Central memory CD8-positive, alpha-beta T cell (primary cell): Measurements from ENCODE around the gene ZIC1.

ENCODE experiments used
- ATAC-seq: fragments of 150-1000 bp; cut with Tn5 transposase; replicated peaks from 2 replicates; pipeline ENCODE4 v1.10.0; 2022; ENCODE audit warnings: mild to moderate bottlenecking, moderate FRiP score, moderate number of reproducible peaks; ENCODE audit not compliant: poor library complexity, severe bottlenecking; ENCODE audit errors: extremely low read depth
- DNase-seq, 2 donors: peaks; one replicate each; pipeline ENCODE4 v3.0.0; 2021; ENCODE audit warnings: low spot score in 2 of 2
- H3K27ac Mint-ChIP-seq: one replicate; pipeline ENCODE4 v1.8.0; 2022; ENCODE audit warnings: low read depth, mild to moderate bottlenecking, moderate library complexity, mixed read lengths
- H3K27me3 Mint-ChIP-seq: one replicate; pipeline ENCODE4 v1.8.0; 2022; ENCODE audit warnings: mixed read lengths
- H3K36me3 Mint-ChIP-seq: one replicate; pipeline ENCODE4 v1.8.0; 2022; ENCODE audit warnings: mild to moderate bottlenecking, moderate library complexity, mixed read lengths; ENCODE audit not compliant: insufficient read depth
- H3K4me1 Mint-ChIP-seq: one replicate; pipeline ENCODE4 v1.8.0; 2022; ENCODE audit warnings: mixed read lengths
- H3K4me3 Mint-ChIP-seq: one replicate; pipeline ENCODE4 v1.8.0; 2022; ENCODE audit warnings: mild to moderate bottlenecking, moderate library complexity, mixed read lengths
- H3K9me3 Mint-ChIP-seq: one replicate; pipeline ENCODE4 v1.8.0; 2022; ENCODE audit warnings: mixed read lengths

ZIC1 gene

DNA sequence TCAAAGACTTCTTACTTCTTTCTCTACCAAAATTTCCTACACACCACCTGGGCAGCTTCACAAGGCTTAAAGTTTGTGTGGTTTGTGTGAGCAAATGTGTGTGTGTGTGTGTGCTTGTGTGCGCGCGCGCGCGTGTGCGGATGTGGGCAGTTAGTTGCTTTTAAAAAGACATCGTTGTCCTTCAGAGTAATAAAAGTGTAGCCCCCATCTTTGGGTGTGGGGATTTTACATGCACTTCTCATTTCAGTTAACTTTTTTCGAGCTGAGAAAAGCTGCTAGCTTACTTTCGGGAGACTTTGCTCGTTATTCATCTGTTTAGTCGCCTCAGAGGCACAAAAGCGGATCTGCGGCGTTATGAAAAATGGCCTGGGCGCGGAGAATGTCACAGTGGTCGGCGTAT is 38.8 kb upstream of the ZIC1 start:
- Mint-ChIP-seq H3K27ac (no peak overlapping the region), H3K36me3 (peaks cover 2% of the 10 kb centered on the region), H3K4me1 (no peaks in the 10 kb centered on the region), H3K9me3 (peaks cover 5% of the 10 kb centered on the region), H3K4me3 (no peak overlapping the region), H3K27me3 (peaks cover 79% of the 10 kb centered on the region)
- DNase-seq (no peak), ATAC-seq (no peak)

DNA sequence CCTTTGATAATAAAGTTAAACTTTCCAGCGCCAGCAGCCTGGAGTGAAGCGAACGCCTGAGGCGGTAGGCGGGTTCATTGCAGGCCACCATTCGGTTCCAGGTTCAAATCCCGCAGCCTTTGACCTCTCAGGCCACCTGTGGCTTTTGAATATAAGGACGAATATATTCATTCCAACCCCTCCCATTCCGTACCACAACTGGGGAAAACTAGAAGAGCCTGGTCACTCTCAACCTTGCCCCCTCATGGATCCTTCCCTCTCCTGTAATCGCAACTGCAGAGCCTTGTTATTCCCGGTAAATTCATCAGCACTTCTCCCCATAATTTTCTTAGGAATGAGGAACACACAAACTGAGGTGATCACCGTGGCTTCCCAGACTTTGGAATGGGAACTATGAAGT is 38.0 kb upstream of the ZIC1 start:
- no peak for DNase-seq
- Mint-ChIP-seq H3K9me3 (peaks cover 5% of the 10 kb centered on the region), H3K27me3 (peaks cover 76% of the 10 kb centered on the region), H3K36me3 (peaks cover 2% of the 10 kb centered on the region), H3K4me3 (no peak overlapping the region), H3K27ac (no peak overlapping the region), H3K4me1 (no peaks in the 10 kb centered on the region)
- no peak for ATAC-seq

DNA sequence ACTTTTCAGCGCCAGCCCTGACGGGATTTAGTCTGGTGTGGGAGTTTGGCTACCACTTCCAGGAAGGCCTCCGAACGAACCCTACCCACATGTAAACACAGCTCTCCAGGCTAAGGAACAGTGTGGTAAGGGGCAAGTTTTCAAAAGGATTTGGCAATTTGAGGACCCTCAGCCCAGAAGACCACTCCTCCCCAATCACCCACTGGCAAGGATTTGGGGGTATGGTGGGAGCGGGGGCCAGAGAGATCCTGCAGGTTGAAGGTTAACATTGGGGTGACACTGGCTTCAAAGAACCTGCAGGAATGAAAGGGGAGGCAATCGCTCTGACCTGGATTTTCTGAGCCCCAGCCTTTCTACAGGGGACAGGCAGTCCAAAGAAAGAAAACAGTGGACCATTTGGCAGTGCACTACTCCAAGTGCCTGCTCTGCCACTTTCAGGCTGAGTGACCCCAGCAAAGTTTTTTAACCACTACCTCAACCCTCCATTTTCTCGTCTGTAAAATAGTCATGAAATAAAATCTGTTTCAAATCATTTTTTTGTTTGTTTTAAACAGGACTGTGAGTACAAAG is 37.3 kb upstream of the ZIC1 start:
- no peak for DNase-seq
- H3K4me1 Mint-ChIP-seq: no peaks in the 10 kb centered on the region
- no peak overlapping the region for H3K4me3 Mint-ChIP-seq
- H3K27me3 Mint-ChIP-seq: peaks cover 78% of the 10 kb centered on the region
- H3K36me3 Mint-ChIP-seq: peaks cover 2% of the 10 kb centered on the region
- no peak for ATAC-seq
- H3K27ac Mint-ChIP-seq: no peak overlapping the region
- H3K9me3 Mint-ChIP-seq: peaks cover 5% of the 10 kb centered on the region

DNA sequence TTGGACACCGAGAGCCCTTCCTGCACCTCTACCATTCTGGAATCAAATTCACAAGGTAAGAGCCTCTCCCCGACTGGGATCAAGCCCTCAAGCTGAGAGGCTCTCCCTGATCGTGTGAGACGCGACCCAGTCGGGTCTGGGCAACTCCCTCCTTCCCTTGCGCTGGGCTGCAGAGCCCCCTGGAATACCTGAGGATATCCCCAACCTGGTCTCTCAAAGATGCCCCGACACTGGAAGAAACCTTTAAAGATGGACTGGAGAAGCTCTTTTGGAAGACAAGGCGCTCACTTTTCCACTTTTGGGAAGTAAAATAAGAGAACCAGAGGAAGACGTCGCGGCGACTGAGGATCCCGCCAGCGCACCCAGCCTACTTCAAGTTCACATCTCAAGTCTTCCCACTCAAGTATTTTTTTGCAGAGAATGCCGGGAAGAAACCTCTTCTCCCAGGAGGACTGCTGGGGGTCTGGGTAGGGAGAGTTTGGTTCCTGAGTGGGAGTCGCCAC is 36.6 kb upstream of the ZIC1 start:
- Mint-ChIP-seq H3K4me3 (no peak overlapping the region), H3K36me3 (peaks cover 2% of the 10 kb centered on the region), H3K9me3 (peaks cover 5% of the 10 kb centered on the region), H3K27ac (no peak overlapping the region), H3K4me1 (no peaks in the 10 kb centered on the region), H3K27me3 (peaks cover 85% of the 10 kb centered on the region)
- DNase-seq (no peak), ATAC-seq (no peak)

DNA sequence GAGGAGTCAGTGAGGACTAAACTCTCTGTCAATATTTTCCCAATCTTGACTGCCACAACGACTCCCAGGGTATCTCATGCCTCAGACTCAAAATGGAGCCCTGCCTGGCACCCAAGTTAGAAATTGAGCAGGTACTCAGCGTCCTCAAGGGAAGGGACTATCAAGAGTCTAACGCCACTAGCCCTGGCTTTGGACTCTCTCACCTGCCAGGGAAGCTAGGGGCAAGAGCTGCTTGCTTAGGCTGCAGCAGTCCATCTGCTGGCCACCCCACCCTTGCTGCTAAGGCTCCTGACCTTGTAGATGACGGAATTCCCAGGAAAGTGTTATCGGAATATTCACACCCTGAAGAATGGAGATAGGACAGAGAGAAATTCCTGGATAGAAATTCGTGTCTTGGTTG is 35.9 kb upstream of the ZIC1 start:
- no peak for ATAC-seq
- Mint-ChIP-seq H3K4me1 (no peaks in the 10 kb centered on the region), H3K9me3 (peaks cover 5% of the 10 kb centered on the region), H3K4me3 (no peak overlapping the region), H3K27me3 (peaks cover 86% of the 10 kb centered on the region), H3K36me3 (peaks cover 2% of the 10 kb centered on the region), H3K27ac (no peak overlapping the region)
- no peak for DNase-seq

DNA sequence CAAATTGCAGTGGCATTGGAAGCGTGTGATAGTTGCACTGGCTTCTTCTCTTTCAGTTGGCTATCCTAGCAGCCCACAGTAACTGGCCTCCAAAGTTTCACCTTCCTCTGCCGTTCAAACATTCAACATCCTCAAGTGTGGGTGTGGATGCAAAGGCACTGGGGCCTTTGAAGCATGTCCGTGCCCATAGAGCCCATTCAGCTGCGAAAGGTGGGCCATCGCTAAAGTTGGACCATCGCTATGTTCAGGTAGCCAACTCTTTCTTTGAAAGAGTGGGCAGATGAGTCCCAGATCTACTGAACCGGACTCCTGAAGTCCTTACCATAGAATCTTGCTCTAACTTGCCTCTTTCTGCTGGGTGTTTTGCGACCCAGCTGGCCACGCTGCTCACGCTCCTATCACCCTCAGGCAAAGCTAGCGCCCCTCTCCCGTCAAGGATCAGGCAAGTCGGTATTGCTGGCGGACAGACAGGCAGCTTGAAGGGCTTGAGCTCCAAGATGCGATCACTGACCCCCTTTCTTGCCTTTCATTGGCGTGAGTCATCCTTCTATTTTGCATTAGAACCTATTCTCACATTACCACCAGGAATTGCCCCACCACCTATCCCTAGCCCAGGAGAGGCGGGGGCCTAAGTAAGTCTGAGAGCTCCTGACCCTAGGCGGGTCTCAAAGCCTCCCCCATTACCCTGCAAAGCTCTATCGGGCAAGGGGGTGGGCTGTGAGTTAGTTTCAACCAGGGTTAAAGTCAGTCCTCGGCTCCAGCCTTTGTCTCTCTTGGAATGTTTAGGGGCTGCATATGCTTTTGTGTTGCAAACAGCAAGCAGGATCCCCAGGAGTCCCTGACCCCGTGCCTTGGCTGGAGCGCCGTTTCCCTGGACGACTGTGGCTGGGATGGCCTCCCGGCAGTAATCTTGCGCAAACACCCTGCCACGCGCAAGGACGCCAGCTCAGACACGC is 31.5 kb upstream of the ZIC1 start:
- H3K27me3 Mint-ChIP-seq: peaks cover 77% of the 10 kb centered on the region
- H3K4me1 Mint-ChIP-seq: no peaks in the 10 kb centered on the region
- no peak for ATAC-seq
- peaks cover 8% of the 10 kb centered on the region for H3K9me3 Mint-ChIP-seq
- peaks cover 2% of the 10 kb centered on the region for H3K36me3 Mint-ChIP-seq
- DNase-seq: no peak
- no peak overlapping the region for H3K4me3 Mint-ChIP-seq
- H3K27ac Mint-ChIP-seq: no peak overlapping the region

DNA sequence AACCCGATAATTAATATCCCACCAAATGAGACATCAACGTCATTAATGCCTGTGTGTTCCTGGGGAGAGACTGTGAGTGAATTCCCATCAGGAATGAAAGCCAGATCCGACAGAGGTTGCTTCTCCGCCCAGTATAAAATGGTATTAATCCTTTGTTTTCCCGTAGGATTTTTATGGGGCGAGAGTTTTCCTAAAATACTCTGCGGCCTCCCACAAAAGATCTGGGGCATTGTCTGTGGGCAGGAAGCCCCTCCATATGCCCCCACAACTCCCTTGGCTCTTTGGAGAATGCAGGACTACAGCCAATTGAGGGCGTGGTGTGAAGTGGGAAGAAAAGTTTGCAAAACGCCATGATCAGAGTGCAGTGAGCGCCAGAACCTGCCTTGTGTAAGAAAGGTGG is 29.5 kb upstream of the ZIC1 start:
- H3K36me3 Mint-ChIP-seq: peaks cover 3% of the 10 kb centered on the region
- DNase-seq (no peak), ATAC-seq (no peak)
- peaks cover 77% of the 10 kb centered on the region for H3K27me3 Mint-ChIP-seq
- no peaks in the 10 kb centered on the region for H3K4me1 Mint-ChIP-seq
- H3K4me3 Mint-ChIP-seq: no peak overlapping the region
- H3K27ac Mint-ChIP-seq: no peak overlapping the region
- peaks cover 8% of the 10 kb centered on the region for H3K9me3 Mint-ChIP-seq

DNA sequence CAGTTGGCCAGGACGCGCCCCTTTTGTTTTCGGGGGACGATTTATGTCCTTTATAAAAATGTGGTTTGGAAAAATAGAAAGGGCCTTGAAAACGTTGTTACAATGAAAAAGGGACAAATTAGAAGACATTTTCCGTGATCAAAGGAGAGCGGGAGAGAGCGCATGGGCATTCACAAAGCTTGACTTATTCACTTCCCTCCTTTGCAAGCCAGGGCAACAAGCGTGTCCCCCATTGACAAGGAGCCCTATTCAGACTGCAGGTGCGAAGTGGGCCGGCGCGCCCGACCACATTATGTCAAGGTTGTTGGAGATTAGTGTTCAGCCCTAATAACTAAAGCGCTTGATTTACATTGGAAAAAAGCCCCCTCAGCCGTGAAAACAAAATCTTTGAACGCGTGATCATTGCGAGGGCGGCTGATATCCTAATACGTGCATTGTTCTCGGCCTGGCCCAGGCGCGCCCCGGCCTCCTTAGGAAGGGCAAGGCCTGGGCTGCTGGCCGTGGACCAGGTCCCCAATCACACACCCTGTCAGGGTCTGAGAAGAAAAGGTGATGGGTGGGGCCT is 28.7 kb upstream of the ZIC1 start:
- H3K27me3 Mint-ChIP-seq: peaks cover 80% of the 10 kb centered on the region
- DNase-seq (no peak), ATAC-seq (no peak)
- peaks cover 3% of the 10 kb centered on the region for H3K36me3 Mint-ChIP-seq
- H3K4me3 Mint-ChIP-seq: no peak overlapping the region
- no peaks in the 10 kb centered on the region for H3K4me1 Mint-ChIP-seq
- peaks cover 8% of the 10 kb centered on the region for H3K9me3 Mint-ChIP-seq
- no peak overlapping the region for H3K27ac Mint-ChIP-seq

DNA sequence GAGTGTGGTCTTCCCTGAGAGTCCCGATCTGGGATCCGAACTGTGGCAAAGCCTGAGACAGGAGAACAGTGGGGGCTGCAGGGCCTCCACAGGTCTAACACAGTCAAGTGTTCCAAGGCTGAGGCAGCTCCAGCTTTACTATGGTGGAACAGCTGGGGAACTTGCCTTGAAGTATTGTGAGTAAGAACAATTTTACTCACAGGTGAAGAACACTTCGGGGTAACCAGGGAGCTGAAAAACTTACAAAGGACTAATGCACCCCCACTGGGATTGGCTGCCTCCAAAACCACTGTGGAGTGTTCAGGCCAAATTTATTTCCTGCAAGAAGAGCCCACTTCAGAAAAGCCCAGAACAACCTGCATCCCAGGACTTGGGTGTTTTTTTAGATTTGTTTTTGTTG is 28.2 kb upstream of the ZIC1 start:
- DNase-seq: no peak
- peaks cover 8% of the 10 kb centered on the region for H3K9me3 Mint-ChIP-seq
- H3K27me3 Mint-ChIP-seq: peaks cover 85% of the 10 kb centered on the region
- no peak overlapping the region for H3K27ac Mint-ChIP-seq
- H3K36me3 Mint-ChIP-seq: peaks cover 3% of the 10 kb centered on the region
- H3K4me1 Mint-ChIP-seq: no peaks in the 10 kb centered on the region
- no peak for ATAC-seq
- no peak overlapping the region for H3K4me3 Mint-ChIP-seq

DNA sequence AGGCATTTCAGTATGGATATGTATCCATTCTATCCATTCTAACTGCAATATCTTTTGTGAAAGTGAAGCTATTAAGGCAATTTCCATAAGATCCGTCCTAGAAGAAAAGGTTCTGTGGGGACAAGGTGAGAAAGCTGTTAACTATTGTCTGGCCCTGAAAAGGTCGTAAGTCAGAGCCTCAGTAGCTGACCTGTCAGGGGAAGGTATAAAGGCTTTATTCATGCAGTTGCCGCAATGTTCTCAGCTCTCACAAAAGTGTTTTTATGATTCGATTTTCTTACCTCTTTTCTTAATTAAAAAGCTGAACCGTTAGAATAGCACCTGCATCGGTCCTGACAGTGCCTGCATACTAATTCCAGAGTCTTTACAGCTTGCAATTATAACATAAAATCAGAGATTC is 27.6 kb upstream of the ZIC1 start:
- no peak overlapping the region for H3K27ac Mint-ChIP-seq
- no peak for ATAC-seq
- peaks cover 3% of the 10 kb centered on the region for H3K36me3 Mint-ChIP-seq
- H3K9me3 Mint-ChIP-seq: peaks cover 8% of the 10 kb centered on the region
- H3K4me1 Mint-ChIP-seq: no peaks in the 10 kb centered on the region
- no peak overlapping the region for H3K4me3 Mint-ChIP-seq
- DNase-seq: no peak
- peaks cover 91% of the 10 kb centered on the region for H3K27me3 Mint-ChIP-seq

DNA sequence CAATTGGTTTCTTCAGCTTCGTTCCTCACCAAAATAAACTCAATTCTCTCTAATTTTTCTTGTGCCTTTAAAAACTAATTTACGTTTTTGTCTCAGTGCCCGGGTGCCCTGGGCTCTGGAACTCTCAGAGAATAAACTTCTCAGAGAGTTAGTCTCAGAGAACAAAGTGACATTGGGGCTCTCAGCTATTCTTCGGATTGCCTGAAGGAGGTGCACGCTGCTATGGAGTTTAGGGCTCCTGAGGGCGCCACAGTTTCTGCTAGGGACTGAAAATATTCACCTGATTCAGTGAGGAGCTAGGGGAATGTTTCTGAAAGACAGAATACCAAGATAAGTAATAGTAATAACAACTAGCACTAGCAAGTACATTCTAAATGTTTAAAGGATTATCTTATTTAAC is 25.5 kb upstream of the ZIC1 start:
- Mint-ChIP-seq H3K27me3 (peaks cover 92% of the 10 kb centered on the region), H3K27ac (no peak overlapping the region), H3K36me3 (peaks cover 3% of the 10 kb centered on the region), H3K9me3 (peaks cover 14% of the 10 kb centered on the region), H3K4me3 (no peak overlapping the region), H3K4me1 (no peaks in the 10 kb centered on the region)
- no peak for ATAC-seq
- no peak for DNase-seq

DNA sequence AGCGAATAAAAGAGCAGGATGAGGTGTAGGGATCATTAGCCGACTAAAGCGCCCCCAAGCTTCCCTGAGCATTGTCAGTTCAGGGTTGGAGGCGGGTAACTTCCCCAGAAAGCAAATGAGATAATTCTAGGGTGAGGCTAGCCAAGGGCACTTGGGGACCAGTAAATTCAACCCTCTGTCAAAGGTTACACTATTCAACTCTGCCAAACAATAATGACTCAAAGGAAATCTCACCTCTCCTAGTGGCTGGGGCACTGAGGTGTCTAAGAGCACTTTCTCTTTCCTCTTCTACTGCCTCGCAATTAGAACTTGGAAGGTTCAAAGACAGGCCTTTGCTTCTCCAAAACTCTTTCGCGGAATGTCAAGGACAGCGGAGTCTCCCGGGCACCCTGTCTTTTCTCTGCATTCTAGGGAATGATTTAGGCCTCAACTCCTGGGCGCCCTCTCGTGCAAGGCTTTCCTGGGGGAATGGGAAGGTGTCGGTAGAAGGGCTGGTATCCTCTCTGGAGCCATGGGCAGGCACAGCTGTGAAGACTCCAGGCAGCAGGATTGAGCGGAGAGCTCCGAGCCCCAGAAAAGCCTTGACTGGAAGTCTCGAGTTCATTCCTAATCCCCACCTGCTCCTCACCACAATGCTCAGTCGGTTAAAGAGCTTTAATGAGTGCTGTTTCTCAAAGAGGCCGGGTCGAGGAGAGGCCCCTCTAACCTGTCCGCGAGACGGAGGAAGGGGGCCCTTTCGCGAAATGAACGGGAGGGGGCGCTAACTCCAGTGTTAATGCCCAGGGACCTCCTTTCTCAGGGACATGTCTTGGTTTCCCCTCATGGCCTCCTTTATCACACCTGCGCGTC is 24.7 kb upstream of the ZIC1 start:
- Mint-ChIP-seq H3K4me3 (no peak overlapping the region), H3K36me3 (peaks cover 3% of the 10 kb centered on the region)

More for the DNA sequence above, 24.7 kb upstream of the ZIC1 start:
- DNase-seq: no peak
- ATAC-seq: no peak
- Mint-ChIP-seq H3K27ac (no peak overlapping the region), H3K9me3 (peaks cover 8% of the 10 kb centered on the region), H3K27me3 (peaks cover 92% of the 10 kb centered on the region), H3K4me1 (no peaks in the 10 kb centered on the region)
